GM19043 (cell line): ENCODE data around the gene TSPEAR.
"Not testable (repeated sequence)": the region's sequence is repeated elsewhere in the genome, so short reads cannot be mapped to it uniquely, and the experiment has no call there.

Experiments
- ATAC-seq: cut with Tn5 transposase; IDR thresholded peaks from one replicate; pipeline ENCODE4 v1.9.1; 2021; ENCODE audit warnings: low read depth; ENCODE audit not compliant: unreplicated experiment

The TSPEAR gene

DNA sequence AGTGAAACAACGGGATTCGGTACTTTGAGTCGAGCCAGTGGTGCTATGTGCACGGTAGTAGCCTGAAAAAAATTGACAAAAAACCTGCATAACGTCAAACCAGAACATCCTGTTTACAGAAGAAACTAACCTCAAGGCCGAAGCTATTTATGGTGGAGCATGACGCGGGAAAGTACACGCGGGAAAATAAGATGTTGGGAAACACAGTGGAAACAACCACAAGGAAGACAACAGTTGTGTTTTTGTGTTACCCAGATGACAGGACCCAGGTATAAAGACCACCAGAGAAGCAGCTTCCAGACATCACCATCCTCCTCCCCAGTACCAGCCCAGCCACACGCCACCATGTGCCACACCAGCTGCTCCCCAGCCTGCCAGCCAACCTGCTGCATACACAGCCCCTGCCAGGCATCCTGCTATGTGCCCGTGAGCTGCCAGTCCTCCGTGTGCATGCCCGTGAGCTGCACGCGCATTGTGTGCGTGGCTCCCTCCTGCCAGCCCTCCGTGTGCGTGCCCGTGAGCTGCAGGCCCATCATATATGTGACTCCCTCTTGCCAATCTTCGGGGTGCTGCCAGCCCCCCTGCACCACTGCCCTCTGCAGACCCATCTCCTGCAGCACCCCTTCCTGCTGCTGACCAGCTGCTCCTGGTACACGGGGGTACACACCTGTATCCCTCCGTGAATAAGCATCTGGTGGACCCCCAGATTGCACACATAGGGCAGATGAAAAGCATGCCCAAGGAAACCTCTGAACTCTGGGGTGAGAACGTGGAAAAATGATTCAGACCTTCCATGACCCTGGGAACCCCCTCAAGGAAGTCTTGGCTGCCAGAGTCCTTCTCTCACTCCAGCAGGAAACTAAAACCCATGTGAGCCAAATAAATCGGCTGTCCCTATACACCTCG is 53.5 kb downstream of the TSPEAR start, which contains the start of gene KRTAP12-3:
TSS of gene KRTAP12-3 (plus strand) at position 298 of the 906 bp plus-strand sequence. CDS start at position 346, 48 bp downstream.
- ATAC-seq, result no peak

DNA sequence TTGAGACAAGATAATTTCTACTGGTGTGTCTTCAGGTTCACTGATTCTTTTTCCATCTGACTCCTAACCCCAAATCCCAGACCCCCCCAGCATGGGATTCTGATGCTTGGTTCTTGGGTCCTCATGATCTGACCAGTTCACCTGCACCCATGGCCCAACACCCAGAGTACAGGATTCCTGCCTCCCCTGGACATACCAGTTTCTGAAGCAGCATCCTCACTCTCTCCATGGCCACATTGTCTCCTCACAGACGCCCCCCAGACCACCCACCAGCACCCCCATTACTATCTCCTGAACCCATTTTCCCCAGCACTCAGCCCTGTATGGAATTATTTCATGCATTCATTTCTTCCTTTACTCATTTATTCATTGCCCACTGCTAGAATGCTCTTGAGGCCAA is 54.5 kb downstream of the TSPEAR start:
- no peak for ATAC-seq

DNA sequence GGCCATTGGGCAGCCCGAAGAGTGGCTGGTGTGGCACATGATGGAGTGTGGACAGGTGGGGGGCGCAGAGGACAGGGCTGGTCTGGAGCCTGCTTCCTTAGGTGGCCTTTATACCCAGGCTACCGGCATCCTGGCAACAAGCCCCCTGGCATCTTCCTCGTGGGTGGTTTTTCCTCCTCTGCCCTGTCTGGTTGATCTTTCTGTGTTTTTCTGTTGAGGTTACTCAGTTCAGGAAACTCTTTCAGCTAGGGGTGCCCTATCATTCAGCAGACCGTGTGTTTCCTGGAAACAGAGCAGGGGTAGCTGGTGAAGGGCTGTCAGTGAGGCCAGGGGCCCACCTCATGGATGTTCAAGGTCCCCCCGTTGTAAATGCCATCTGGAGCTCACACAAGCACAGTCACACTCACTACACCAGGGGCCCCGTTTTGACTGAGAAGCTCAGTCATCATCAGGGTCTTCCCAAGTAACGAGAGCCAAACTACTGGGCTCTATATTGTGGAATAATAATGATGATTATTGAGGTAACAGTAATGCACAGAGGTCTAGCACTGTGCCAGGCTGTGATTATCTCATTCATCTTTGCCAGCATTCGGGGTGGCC is 56.7 kb downstream of the TSPEAR start, which contains the start of gene KRTAP12-4:
TSS of gene KRTAP12-4 (minus strand) at position 84 of the 600 bp plus-strand sequence. CDS start at position 39, 45 bp downstream.
- ATAC-seq, result no peak

DNA sequence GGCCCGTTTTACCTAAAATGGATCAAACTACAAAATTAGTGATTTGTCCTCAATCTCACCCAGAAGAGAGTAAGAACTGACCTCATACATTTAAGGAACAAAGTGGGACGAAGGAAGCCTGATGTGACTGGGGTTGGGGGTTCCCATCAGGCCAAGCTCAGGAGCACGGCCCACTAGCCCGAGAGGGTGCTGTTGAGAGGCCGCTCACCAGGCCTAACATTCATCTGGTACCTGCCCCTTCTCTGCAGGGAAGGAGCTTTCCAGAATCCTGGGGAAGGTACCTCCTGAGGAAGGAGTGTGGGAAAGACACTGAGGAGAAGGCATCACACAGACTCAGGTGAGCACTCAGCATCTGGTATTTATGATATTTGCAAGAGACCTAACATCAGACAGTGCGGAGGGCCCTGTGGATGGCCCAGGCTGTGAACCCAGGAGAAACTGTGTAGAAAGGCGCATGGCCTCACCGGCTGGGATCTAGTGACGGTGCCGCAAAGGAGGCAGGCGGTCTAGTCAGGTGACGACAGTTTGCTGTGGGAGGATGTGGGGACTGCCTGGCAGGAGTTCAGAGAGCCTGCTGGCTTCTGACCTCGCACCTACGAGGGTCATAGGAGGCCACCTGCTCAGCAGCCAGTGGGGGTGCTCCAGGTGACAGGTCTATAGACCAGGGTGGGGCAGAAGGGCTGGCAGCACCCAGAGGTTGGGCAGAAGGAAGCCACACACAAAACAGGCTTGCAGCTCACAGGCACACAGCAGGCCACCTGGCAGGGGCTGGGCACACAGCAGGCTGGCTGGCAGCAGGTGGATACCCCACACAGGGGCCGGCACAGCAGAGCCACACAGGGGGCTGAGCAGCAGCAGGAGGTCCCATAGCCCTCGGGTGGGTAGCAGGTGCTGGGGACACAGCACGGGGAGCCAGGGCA is 57.5 kb downstream of the TSPEAR start:
- ATAC-seq, result no peak

DNA sequence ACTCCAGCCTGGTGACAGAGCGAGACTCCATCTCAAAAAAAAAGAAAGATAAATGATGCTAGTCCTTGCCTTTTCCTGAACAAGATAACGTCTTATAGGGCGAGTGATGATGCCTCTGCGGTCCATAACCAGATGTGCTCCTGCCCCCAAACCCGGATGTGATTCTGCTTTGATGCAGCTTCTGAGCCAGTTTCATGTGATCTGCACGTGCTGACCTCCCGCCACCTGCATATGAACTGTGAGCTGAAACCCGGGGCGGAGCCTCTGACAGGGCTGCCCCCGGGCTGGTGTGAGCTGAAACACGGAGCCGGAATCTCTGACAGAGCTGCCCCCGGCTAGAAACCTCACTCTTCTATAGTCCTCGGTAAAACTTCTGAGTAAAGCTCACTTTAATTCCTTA is 58.2 kb downstream of the TSPEAR start:
- ATAC-seq, result no peak

DNA sequence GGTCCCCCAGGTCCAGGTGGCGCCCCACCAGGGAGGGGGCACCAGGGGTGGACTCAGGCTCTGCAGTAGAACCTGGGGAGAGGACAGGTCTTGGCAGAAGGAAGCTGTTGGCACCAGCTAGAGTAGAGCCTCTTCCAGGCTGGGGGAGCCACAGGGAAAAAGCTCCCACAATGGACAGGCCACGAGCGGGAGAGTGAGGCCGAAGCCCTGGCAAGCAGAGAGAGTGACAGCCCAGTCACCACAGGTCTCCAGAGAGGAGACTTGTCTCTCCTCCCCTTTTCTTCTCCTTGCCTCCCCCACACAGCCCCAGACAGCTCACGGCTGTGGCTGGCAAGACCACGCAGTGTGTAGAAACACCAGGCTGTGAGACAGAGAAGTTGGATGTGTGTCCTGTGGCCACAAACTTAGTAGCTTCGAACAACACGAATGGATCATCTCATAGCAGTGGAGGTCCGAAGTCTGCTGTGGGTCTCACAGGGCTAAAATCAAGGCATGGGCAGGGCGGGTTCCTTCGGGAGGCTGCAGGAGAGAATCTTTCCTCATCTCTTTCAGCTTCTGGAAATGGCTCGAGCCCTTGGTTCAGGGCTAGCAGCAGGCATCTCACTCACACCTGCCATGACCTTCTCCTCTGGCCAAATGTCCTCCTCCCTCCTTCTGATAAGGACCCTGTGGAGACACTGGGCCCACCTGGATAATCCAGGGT is 60.2 kb downstream of the TSPEAR start:
- ATAC-seq, result no peak

DNA sequence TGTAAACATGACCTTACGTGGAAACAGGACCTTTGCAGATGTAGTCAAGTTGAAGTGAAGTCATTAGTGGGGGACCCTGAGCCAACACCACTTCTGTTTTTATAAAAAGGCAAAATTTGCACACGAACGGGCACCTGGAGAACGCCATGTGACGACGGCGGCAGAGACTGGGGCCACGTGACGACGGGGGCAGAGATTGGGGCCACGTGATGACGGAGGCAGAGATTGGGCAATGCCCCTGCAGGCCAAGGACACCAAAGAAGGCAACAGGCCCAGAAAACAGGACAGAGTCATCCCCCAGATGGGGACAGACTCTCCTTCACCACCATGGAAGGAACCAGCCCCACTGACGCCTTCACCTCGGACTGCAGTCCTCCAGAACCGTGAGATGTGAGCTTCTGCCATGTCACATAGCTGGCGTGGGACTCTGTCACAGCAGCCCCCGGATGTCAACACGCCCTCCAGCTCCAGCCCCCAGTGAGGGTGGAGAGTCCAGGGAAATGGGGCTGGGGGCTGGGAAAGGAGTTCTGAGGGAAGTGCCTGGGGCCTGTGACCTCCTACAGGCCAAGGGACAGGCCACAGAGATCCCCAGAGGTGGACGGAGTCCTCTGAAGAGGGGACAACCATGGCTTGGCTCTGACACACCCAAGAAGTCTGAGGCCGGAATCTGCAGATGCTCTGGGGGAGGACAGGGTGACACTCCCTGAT is 61.0 kb downstream of the TSPEAR start:
- ATAC-seq, result no peak

DNA sequence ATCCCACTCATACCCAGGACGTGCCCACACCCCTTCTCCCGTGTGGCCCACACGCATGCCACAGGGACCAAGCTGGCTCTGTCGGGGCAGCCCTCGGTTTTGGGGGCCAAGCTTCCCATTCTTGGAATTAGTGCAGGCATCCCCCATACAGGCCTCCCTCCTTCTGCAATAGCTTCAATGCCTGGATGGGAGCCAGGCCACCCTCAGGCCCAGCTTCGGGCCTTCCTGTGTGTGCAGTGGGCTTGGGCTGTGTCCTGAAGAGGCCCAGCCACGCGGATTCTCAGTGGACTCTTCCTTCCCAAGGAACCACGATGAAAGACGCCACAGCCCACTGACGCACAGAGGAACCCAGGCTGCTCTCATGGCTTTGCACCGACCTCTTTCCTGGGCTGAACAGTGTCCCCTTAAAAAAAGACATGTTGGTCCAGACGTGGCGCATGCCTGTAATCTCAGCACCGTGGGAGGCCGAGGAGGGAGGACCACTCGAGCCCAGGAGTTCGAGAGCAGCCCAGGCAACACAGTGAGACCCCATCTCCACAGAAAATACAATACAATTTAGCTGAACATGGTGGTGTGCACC is 61.8 kb downstream of the TSPEAR start:
- no peak for ATAC-seq

DNA sequence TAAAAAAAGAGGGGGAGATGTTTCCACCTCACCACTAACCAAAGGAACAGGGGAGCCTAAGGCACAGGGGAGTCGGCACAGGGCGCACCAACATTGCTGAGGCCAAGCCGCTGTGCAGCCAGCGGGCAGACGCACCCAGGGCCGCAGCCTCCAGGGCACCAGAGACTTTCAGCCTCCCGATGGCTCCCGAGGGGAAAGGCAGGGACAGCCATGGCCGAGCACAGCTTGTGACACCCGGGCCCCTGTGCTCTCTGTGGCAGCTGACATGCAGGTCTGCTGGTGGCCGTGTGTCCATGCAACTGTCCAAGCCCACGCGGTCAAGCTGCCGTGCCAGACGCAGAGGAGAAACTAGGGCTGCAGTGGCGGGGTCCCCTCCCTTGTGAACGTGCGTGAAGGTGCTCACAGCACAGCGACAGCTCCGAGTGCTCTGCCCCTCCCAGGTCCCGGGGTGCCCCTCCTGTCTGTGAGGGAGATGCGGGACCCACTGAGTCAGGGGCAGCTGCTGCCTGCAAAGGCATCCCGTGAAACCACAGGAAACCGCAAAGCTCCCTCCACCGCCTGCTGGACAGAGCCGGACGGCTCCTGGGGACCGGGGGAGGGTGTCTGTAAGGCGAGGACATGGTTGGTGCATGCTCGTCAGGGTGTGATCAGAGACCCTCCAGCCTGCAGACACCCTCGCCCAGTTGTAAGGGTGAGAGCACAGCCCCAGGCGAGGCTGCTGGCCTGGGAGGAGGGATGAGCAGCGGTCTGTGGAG is 62.6 kb downstream of the TSPEAR start:
- no peak for ATAC-seq

DNA sequence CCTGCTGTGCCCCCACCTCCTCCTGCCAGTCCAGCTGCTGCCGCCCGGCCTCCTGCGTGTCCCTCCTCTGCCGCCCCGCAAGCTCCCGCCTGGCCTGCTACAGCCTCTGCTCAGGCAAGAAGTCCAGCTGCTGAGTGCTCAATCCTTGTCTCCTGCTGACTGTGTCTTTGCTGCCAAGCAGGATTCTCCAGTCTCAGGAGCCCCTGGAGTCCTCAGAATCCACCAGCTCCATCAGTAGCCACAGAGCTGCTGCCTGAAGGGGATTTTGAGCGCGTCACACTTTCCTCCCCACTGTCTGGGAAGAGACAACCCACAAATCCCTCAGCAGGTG is 64.2 kb downstream of the TSPEAR start:
- no peak for ATAC-seq

DNA sequence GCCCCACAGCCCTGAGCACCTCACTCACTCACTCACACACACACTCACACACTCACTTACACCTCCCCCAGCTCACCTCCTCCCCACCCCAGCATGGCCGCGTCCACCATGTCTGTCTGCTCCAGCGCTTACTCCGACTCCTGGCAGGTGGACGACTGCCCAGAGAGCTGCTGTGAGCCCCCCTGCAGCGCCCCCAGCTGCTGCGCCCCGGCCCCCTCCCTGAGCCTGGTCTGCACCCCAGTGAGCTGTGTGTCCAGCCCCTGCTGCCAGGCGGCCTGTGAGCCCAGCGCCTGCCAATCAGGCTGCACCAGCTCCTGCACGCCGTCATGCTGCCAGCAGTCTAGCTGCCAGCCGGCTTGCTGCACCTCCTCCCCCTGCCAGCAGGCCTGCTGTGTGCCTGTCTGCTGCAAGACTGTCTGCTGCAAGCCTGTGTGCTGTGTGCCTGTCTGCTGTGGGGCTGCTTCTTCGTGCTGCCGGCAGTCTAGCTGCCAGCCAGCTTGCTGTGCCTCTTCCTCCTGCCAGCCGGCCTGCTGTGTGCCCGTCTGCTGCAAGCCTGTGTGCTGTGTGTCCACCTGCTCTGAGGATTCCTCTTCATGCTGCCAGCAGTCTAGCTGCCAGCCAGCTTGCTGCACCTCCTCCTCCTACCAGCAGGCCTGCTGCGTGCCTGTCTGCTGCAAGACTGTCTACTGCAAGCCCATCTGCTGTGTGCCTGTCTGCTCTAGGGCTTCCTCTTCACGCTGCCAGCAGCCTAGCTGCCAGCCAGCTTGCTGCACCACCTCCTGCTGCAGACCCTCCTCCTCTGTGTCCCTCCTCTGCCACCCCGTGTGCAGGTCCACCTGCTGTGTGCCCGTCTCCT is 64.8 kb downstream of the TSPEAR start, which contains the start of gene KRTAP10-11:
TSS of gene KRTAP10-11 (plus strand) at position 49 of the 856 bp plus-strand sequence. CDS start at position 94, 45 bp downstream.
- ATAC-seq, result not testable (repeated sequence)

DNA sequence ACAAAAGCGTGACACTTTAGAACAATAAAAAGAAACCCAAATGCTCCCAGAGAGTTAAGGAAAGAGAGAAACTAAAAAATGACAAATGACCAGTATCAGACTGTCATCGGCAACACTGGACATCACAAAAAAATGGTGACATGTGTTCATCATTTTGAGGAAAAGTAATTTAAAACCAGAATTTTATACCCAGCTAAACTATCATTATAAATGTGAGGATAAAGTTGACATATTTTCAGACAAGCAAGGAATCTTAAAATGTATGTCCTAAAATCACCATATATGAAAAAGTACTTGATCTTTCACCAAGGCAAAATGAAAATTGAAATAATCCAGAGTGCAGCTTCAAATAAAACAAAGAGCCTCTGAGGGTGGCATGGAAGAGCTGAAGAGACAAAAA is 66.5 kb downstream of the TSPEAR start:
- no peak for ATAC-seq

DNA sequence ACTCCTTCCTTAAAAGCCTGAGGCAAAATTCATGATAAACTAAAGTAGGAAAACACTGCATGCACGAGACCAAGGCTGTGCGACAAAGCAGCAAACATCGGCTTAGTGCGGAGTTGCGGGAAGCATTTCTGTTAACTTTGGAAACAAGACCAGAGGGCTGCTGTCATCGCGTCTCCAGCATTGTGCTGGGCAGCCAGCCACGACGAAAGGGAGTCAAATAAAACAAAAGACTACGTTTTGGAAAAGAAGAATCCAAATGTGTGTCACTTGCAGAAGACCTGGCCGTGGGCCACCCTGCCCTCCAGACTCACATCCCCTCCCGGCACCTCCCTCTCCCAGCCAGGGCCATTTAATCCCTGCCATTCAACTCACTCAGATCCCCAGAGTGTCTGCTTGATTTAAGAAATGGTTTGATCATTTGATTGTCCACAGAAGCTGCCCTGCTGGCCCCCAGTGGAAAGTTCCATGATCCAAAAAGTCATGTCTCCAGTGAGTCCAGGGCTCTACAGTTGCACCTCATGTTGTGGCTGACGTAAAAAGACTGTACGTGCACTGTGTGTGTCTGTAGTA is 67.5 kb downstream of the TSPEAR start:
- ATAC-seq, result no peak

DNA sequence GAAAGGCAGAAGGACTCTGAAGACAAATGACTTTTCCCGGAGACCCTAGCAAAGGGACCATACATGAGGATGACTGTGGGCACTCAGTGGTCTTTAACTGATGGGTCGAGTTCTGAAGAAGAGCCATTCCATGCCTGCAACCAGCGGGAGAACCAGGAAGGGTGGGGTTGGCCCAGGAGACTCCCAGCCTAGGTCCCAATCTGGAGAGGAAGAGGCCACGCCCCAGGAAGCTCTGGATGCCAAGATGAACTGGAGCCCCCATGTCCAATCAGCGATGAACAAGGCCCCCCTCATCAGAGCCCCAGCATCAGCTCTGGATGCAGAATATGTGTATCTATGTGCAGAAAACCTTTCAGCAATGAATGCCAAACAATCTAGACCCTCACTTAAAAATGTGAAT is 70.6 kb downstream of the TSPEAR start:
- ATAC-seq, result no peak

DNA sequence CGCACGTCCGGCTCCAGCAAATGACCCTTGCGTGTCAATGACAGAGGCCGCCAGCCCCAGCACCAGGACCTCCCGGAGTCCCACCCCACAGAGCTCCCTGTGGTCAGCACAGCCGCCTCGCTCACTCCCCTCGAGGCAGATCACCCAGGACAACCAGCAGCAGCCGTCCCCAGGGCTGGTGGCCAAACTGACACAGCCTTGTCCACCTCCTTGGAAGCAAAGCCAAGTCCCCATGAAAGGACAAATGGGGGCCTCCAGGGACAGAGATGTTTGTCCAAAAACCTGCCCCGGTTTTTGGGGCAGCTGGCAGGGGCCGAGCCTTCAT is 72.1 kb downstream of the TSPEAR start:
- ATAC-seq, result no peak

DNA sequence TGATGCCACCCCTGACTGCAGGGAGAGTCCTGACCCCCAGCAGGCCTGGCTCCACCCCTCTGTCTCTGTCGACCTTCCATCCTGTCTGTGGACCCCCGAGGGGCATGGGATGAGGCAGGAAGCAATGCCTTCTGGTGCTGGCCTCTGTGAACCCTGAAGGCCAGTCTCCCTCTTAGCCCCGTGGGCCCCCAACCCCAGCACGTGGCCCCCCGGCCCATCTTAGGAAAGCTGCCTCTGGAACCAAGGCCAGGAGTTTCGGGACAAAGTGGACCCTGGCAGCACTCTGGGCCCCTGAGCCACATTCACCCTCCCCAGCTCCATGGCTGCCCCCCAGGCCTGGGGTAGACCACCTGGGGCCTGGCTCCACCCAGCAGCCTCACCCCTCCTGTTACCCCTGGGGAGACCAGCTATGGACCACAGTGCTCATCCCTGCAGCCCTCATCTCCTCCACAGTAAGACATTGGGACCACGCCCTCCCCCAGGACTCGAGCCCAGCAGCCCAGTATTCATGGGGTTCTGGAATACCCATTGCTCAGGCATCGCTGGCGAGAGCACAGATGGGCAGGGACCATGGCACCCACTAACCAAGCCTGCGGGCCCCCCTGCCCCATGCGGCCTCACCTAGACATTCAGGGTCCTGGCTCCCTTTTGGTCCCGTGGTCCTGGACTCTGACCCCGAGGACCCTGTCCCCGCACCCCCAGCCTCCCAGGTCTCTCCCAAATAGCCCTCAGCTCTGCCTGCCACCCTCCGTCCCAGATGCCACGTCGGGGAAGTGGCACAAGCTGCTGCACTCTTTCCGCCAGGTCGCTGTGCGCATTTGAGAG is 72.7 kb downstream of the TSPEAR start:
- ATAC-seq, result not testable (repeated sequence)
